HG03342 (cell line): ENCODE measurements around the gene MPV17.
"Not testable (repeated sequence)": the region's sequence is repeated elsewhere in the genome, so short reads cannot be mapped to it uniquely, and the experiment has no call there.

ENCODE experiments used
- ATAC-seq: cut with Tn5 transposase; IDR thresholded peaks from one replicate; pipeline ENCODE4 v1.9.1; 2021; ENCODE audit warnings: mild to moderate bottlenecking, moderate library complexity; ENCODE audit not compliant: unreplicated experiment

The MPV17 gene

GRCh38 chr2:27268296-27268695 is 54.6 kb downstream of the MPV17 start:
- not testable (repeated sequence) for ATAC-seq

GRCh38 chr2:27265536-27265870 is 57.4 kb downstream of the MPV17 start:
- no peak for ATAC-seq

GRCh38 chr2:27264753-27265535 is 58.0 kb downstream of the MPV17 start:
- ATAC-seq: no peak

- ATAC-seq: no peak
Measured at GRCh38 chr2:27264253-27264752, 58.6 kb downstream of the MPV17 start.

- ATAC-seq: no peak
Measured at GRCh38 chr2:27263287-27264252, 59.3 kb downstream of the MPV17 start.

GRCh38 chr2:27262379-27263286 is 60.3 kb downstream of the MPV17 start, which contains the start of gene SLC30A3:
Gene SLC30A3 (minus strand): TSS chr2:27263047. CDS start chr2:27262906, 141 bp downstream.
- no peak for ATAC-seq

- no peak for ATAC-seq
Measured at GRCh38 chr2:27261926-27262298, 61.0 kb downstream of the MPV17 start.

GRCh38 chr2:27261241-27261925 is 61.5 kb downstream of the MPV17 start:
- ATAC-seq: no peak
